Mesodermal cell (in vitro differentiated cells): ENCODE data around the gene PIWIL4.
"Not testable (repeated sequence)": the region's sequence is repeated elsewhere in the genome, so short reads cannot be mapped to it uniquely, and the experiment has no call there.

Experiments used
- H3K27ac ChIP-seq: 2 replicates; pipeline ENCODE4 v1.7.0; 2013; ENCODE audit warnings: mild to moderate bottlenecking, low read depth, low read length, moderate library complexity; ENCODE audit not compliant: severe bottlenecking
- H3K36me3 ChIP-seq: 2 replicates; pipeline ENCODE4 v1.7.1; 2013; ENCODE audit warnings: mild to moderate bottlenecking, low read length, moderate library complexity; ENCODE audit not compliant: control insufficient read depth, insufficient read depth
- H3K4me1 ChIP-seq: one replicate; pipeline ENCODE4 v1.7.1; 2013; ENCODE audit warnings: mild to moderate bottlenecking, low read length; ENCODE audit not compliant: insufficient read depth, control insufficient read depth, poor library complexity, severe bottlenecking
- H3K4me3 ChIP-seq: 2 replicates; pipeline ENCODE4 v1.7.0; 2013; ENCODE audit warnings: low read length, control low read depth, mild to moderate bottlenecking; ENCODE audit not compliant: insufficient read depth, poor library complexity, severe bottlenecking; ENCODE audit errors: extremely low read depth
- H3K9me3 ChIP-seq: 2 replicates; pipeline ENCODE4 v1.7.1; 2013; ENCODE audit warnings: mild to moderate bottlenecking, low read length, moderate library complexity; ENCODE audit not compliant: control insufficient read depth
- WGBS, 2 experiments: methylation state at CpG; one replicate each; pipeline ENCODE4 v1.1.5; 2013; ENCODE audit warnings: missing lambda C conversion rate in 2 of 2; ENCODE audit not compliant: insufficient coverage in 2 of 2; 5-methylcytosine and 5-hydroxymethylcytosine counted together

The PIWIL4 gene

DNA sequence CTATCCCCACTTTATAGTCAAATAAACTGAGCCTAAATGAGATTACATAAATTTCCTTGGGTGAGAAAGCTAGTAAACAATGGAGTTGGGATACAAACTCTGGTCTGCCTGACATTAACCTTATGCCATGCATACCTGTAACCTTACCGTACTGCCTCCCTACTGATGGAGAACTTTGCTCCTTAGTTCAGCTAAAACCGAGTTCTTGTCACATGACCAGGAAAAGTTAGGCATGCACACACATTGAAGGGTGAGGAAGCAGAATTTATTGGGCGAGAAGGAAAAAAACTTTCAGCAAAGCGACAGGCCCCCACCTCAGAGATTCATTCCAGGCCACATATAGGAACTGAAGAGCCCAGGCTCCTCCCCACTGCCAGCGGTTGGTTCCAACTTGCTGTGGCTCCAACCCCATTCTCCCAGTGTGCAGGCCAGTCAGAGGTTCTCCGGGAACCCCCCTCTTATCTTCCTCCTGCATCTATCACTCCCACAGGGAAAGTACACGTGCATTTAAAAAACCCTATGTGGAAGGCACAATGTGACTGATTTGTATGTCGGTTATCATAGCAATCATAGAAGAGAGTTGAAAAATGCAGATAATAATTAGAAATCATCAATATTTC lies 3.2 kb upstream of the PIWIL4 start:
- 75 to 88% methylated on average over 2 to 4 of the region's 8 CpGs for WGBS, 2 experiments
- peak overlapping the region; percentile 42 for H3K27ac ChIP-seq
- no peak overlapping the region for H3K4me3 ChIP-seq
- peaks cover 19% of the 10 kb centered on the region for H3K4me1 ChIP-seq
- H3K9me3 ChIP-seq = no peaks in the 10 kb centered on the region
- H3K36me3 ChIP-seq = no peaks in the 10 kb centered on the region

DNA sequence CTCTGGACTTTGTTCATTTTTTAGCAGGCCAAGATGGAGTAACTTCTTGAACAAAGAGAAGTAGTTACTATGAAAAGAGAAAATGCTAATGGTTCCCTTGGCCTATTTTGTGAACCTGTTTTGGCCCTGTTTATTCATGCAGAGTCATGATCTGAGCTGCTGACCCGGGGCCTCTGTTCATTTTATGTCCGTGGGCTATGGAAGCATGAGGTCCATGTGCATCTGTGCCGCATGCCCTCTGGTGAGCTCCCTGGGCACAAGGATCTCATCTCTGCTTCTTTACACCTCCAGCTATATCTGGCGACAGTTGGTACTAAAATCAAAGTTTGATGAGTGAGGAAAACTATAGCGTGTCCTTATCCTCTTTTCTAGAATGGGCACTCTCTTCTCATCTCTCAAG lies 1.0 kb downstream of the PIWIL4 start:
- Histone ChIP-seq H3K9me3 (no peaks in the 10 kb centered on the region), H3K36me3 (no peaks in the 10 kb centered on the region), H3K27ac (no peak overlapping the region), H3K4me1 (peaks cover 9% of the 10 kb centered on the region), H3K4me3 (no peak overlapping the region)
- 60 to 96% methylated on average over 1 to 3 of the region's 5 CpGs for WGBS, 2 experiments

DNA sequence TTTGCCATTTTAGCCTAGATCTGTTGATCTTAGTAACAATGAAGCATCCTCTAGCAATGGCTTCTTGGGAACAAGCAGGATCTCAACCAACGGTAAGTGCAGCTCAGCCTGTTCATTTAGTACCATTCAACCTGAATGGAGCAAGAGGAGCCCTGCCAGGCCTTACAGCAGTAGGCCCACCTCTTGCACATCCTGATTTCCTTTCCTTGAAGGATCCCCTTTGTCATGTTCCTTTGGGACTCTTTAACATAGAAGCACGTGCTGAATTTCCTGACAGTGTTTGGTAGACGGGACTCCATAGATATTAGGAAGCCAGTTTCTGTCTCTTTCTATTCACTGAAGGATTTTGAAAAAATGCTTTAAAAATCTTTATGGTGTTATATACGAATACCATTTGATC lies 1.5 kb downstream of the PIWIL4 start:
- Histone ChIP-seq H3K4me1 (peaks cover 6% of the 10 kb centered on the region), H3K36me3 (no peaks in the 10 kb centered on the region), H3K9me3 (no peaks in the 10 kb centered on the region), H3K27ac (no peak overlapping the region), H3K4me3 (no peak overlapping the region)
- WGBS, 2 experiments = 63 to 75% methylated on average over 2 of the region's 4 CpGs

DNA sequence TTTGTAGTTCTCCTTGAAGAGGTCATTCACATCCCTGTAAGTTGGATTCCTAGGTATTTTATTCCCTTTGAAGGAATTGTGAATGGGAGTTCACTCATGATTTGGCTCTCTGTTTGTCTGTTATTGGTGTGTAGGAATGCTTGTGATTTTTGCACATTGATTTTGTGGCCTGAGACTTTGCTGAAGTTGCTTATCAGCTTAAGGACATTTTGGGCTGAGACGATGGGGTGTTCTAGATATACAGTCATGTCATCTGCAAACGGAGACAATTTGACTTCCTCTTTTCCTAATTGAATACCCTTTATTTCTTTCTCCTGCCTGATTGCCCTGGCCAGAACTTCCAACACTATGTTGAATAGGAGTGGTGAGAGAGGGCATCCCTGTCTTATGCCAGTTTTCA lies 5.8 kb downstream of the PIWIL4 start:
- not testable (repeated sequence) for H3K4me1 ChIP-seq, H3K9me3 ChIP-seq, H3K4me3 ChIP-seq, H3K27ac ChIP-seq, H3K36me3 ChIP-seq
- WGBS, 2 experiments = no CpG with 5 or more reads among the region's 2 CpGs

DNA sequence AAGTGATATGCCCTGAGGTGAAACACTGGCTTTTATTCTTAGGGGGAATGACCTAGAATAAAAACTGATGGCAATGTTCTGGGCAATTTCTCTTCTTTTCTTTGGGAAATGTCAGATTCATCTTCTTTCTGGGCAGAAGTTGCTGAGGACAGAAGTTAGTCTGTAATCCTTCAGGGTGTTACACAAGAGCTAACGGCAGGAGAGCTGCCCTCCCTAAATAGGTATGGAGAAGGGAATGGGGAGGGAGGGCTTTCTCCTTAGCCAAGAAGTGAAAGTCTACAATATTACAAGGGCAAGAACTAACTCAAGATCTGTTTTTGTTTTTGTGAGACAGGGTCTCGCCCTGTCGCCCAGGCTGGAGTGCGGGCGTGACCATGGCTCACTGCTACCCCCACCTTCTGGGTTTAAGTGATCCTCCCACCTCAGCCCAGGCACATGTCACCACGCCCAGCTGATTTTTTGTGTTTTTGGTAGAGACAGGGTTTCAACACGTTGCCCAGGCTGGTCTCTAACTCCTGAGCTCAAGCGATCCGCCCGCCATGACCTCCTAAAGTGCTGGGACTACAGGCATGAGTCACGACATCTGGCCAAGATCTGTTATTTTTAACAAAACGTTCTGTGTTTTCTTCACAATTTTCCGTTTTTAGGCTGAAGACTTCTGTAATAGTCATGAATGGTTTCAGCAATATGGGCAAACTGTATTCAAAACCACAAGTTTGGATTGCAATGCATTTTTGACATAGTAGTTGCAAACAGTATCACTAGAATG lies 7.2 kb downstream of the PIWIL4 start:
- Histone ChIP-seq H3K4me1 (no peaks in the 10 kb centered on the region), H3K9me3 (no peaks in the 10 kb centered on the region), H3K36me3 (no peaks in the 10 kb centered on the region), H3K27ac (no peak overlapping the region), H3K4me3 (no peak overlapping the region)
- WGBS, 2 experiments = 77 to 88% methylated on average over 11 to 12 of the region's 13 CpGs

DNA sequence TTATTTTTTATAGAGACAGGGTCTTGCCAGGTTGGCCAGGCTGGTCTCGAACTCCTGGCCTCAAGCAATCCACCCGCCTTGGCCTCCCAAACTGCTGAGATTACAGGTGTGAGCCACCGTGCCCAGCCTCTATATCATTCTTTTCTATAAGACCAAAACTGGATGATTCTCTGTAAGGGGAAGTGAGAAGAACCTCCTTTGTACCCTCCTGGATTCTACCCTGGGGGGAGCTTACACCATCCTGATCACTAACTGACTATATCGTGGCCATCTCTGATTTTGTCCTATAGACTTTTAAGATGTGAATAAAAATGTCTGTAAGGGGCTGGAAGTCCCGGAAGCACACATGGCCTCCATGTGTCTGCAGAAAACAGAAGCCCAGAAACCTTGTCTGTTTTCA lies 9.1 kb downstream of the PIWIL4 start:
- Histone ChIP-seq H3K4me1 (no peaks in the 10 kb centered on the region), H3K27ac (no peak overlapping the region), H3K4me3 (no peak overlapping the region), H3K36me3 (no peaks in the 10 kb centered on the region), H3K9me3 (no peaks in the 10 kb centered on the region)
- 85 to 89% methylated on average over 1 to 2 of the region's 5 CpGs for WGBS, 2 experiments

DNA sequence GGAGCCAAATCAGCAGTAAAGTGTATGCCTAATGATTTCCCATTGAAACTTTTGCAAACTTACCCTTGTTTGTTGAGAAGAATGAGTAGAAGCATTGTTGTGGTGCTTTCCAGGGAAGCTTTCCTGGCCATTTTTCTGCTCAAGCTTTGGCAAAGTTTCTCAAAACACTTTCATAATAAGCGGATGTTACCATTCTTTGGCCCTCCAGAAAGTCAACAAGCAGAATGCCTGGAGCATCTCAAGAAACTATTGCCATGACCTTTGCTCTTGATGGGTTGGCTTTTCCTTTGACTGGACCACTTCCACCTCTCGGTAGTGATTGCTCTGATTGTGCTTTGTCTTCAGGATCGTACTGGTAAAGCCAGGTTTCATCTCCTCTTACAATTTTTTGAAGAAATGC lies 10.7 kb downstream of the PIWIL4 start:
- no peak overlapping the region for H3K4me3 ChIP-seq
- 74 to 80% methylated on average over 1 to 3 of the region's 3 CpGs for WGBS, 2 experiments
- no peaks in the 10 kb centered on the region for H3K9me3 ChIP-seq
- H3K27ac ChIP-seq = no peak overlapping the region
- H3K36me3 ChIP-seq = no peaks in the 10 kb centered on the region
- no peaks in the 10 kb centered on the region for H3K4me1 ChIP-seq

DNA sequence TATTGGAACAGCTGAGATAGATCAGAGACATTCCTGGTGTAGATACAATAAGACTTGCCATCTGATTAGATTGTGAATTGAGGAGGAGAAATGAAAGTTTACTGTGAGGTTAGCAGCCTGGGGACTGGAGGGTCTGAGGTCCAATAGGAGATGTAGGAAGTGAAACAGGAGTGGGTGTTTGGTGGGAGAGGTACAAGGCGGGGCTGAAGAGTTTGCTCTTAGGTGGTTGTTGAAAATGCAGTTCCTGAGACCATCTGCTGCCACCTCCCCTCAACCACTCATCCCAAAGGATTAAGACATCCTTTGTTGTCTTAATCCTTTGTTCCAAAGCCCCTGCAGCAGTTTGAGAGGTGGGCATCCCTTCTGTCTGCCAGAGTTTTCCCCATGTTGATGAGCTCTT lies 14.8 kb downstream of the PIWIL4 start:
- Histone ChIP-seq H3K9me3 (no peaks in the 10 kb centered on the region), H3K36me3 (no peaks in the 10 kb centered on the region), H3K27ac (no peak overlapping the region), H3K4me1 (no peaks in the 10 kb centered on the region), H3K4me3 (no peak overlapping the region)
- no CpG with 5 or more reads among the region's 1 CpG for WGBS, 2 experiments

DNA sequence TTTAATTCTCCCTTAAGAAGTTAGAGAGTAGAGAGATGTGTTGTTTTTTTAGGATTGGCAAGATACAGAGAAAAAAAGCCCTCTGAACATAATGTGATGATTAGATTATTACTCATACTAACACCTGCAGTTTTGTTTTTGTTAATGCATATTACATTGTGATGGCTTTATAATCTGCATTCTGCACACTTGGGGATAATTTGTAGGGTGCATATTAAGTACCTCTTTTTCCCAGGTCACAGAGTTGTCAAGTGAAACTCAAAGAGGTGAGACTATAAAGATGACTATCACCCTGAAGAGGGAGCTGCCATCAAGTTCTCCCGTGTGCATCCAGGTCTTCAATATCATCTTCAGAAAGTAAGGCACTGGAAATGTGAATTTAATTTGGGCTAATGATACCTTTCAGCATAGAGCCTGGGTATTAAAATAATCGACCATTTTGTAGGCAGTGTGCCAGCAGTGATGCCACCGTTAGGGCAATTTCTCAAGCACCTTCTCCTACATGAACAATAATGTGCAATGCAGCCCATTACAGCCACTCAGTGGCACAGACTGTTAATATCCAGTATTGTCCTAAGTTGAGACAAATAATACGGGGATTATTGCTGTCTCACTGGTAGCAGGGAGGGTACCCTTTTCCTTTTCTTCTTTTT lies 16.2 kb downstream of the PIWIL4 start:
- Histone ChIP-seq H3K4me1 (no peaks in the 10 kb centered on the region), H3K9me3 (no peaks in the 10 kb centered on the region), H3K4me3 (no peak overlapping the region), H3K36me3 (no peaks in the 10 kb centered on the region), H3K27ac (no peak overlapping the region)
- WGBS, 2 experiments = 100% methylated on average over 1 of the region's 4 CpGs; no CpG with 5 or more reads in 1 of the 2 experiments

DNA sequence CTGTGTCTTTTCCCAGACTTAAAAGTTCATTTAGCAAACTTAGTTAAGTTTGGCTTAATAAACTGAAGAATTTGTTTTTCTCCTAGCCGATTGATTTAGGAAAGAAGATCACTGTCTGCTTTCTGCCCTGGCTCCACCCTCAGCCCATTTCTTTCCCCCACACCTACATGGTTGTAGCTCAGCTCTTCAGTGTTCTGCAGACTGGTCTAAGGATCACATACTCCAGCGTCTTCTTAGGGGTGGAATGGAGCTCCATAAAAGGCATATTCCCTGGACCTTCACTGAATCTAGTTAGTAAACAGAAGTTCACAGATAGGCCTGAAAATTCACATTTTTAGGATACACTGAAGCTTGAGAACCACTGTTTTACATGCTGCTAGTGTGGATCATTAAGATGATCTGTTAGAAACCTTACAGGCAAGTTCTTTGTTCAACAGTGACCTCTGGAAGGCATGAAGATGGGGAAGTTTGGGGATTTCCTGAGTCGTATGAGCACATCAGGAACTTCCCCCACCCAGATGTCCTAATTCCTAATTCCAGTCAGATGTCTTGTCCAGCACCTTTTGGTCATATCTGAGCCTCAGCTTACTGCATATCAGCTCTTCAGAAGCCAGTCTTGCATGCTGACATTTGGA lies 16.8 kb downstream of the PIWIL4 start:
- Histone ChIP-seq H3K36me3 (no peaks in the 10 kb centered on the region), H3K27ac (no peak overlapping the region), H3K4me3 (no peak overlapping the region), H3K9me3 (no peaks in the 10 kb centered on the region), H3K4me1 (no peaks in the 10 kb centered on the region)
- WGBS, 2 experiments = 100% methylated on average over 1 of the region's 3 CpGs; no CpG with 5 or more reads in 1 of the 2 experiments
